MM.1S (cell line): ENCODE measurements around the gene SPATA31E1.

Experiments used
- DNase-seq: peaks from one replicate; pipeline ENCODE4 v3.0.0-alpha.2; 2015
- H2AFZ ChIP-seq: fragments of 300-600 bp; sonication (generic); 2 replicates; pipeline ENCODE4 v1.6.0; 2016; ENCODE audit warnings: antibody characterized with exemption, low read length
- H3F3A ChIP-seq: fragments of 300-600 bp; sonication (generic); 2 replicates; pipeline ENCODE4 v1.6.1; 2016; ENCODE audit warnings: mild to moderate bottlenecking, antibody characterized with exemption, low read length, moderate library complexity, mixed read lengths; ENCODE audit not compliant: insufficient read depth
- H3K27ac ChIP-seq: fragments of 300-600 bp; sonication (generic); 2 replicates; pipeline ENCODE4 v1.5.1; 2016; ENCODE audit warnings: mild to moderate bottlenecking, low read length
- H3K27me3 ChIP-seq: fragments of 300-600 bp; sonication (generic); replicated peaks from 2 replicates; pipeline ENCODE4 v1.6.0; 2016; ENCODE audit warnings: low read length; ENCODE audit not compliant: insufficient read depth
- H3K36me3 ChIP-seq: fragments of 300-600 bp; sonication (generic); replicated peaks from 2 replicates; pipeline ENCODE4 v1.6.1; 2016; ENCODE audit warnings: mild to moderate bottlenecking, low read length, mixed read lengths; ENCODE audit not compliant: insufficient read depth
- H3K4me1 ChIP-seq: fragments of 300-600 bp; sonication (generic); 2 replicates; pipeline ENCODE4 v1.6.1; 2016; ENCODE audit warnings: low read length, mixed read lengths
- H3K4me2 ChIP-seq: fragments of 300-600 bp; sonication (generic); 2 replicates; pipeline ENCODE4 v1.6.0; 2016; ENCODE audit warnings: low read depth, low read length
- H3K4me3 ChIP-seq: fragments of 300-600 bp; sonication (generic); 2 replicates; pipeline ENCODE4 v1.5.1; 2016; ENCODE audit warnings: low read length, mixed read lengths
- H3K79me2 ChIP-seq: fragments of 300-600 bp; sonication (generic); 2 replicates; pipeline ENCODE4 v1.6.1; 2016; ENCODE audit warnings: mixed run types, low read length, mixed read lengths
- H3K9ac ChIP-seq: fragments of 300-600 bp; sonication (generic); 2 replicates; pipeline ENCODE4 v1.6.1; 2016; ENCODE audit warnings: low read length, mixed read lengths
- H3K9me2 ChIP-seq: fragments of 300-600 bp; sonication (generic); replicated peaks from 2 replicates; pipeline ENCODE4 v1.6.1; 2016; ENCODE audit warnings: mild to moderate bottlenecking, low read length, mixed read lengths; ENCODE audit not compliant: insufficient read depth
- H3K9me3 ChIP-seq: fragments of 300-600 bp; sonication (generic); replicated peaks from 2 replicates; pipeline ENCODE4 v1.6.1; 2016; ENCODE audit warnings: mild to moderate bottlenecking, low read length, mixed read lengths; ENCODE audit not compliant: insufficient read depth
- H4K20me1 ChIP-seq: fragments of 300-600 bp; sonication (generic); 2 replicates; pipeline ENCODE4 v1.6.1; 2016; ENCODE audit warnings: mild to moderate bottlenecking, low read length, moderate library complexity, mixed read lengths; ENCODE audit not compliant: insufficient read depth
- EZH2 ChIP-seq: fragments of 300-600 bp; sonication (generic); optimal IDR thresholded peaks from 2 replicates; pipeline ENCODE3; 2017; ENCODE audit warnings: low read depth, mild to moderate bottlenecking, antibody characterized with exemption, low read length, mixed read lengths
- EZH2phosphoT487 ChIP-seq: fragments of 300-600 bp; sonication (generic); IDR thresholded peaks from 2 replicates; pipeline ENCODE4 v1.6.1; 2018; ENCODE audit warnings: antibody characterized with exemption, low read length
- TF ChIP-seq, protein P1 (sequence below): fragments of 300-600 bp; sonication (generic); IDR thresholded peaks from 2 replicates; pipeline ENCODE4 v1.5.1; 2016; ENCODE audit warnings: antibody characterized with exemption, low read length, mixed read lengths

The SPATA31E1 gene

DNA sequence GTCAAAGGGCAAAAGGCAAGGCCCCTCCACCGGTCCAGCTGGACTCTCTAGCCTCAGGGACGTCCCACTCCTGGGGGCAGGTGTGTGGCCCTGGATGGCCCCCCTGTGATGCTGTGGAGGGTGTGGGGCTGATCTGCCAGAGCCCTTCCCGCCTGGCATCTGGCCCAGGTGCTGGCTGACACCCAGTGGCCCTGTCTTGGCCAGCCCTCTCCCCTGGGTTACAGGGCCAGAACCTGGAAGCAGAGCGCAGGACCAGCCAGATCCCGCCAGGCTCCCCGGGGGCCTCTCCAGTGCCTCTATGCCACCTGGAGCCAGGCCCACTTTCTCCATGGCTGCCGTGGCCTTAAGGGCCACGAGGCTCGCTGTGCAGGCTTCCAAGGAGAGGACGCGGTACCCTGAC, 22.9 kb upstream of the SPATA31E1 start:
- Histone ChIP-seq H3K4me2 (no peak overlapping the region), H3K9ac (no peak overlapping the region), H3K9me3 (no peaks in the 10 kb centered on the region), H3K9me2 (no peaks in the 10 kb centered on the region), H3K36me3 (no peaks in the 10 kb centered on the region), H3K4me1 (no peaks in the 10 kb centered on the region), H3K79me2 (no peaks in the 10 kb centered on the region), H3K27ac (no peak overlapping the region), H3F3A (no peaks in the 10 kb centered on the region), H3K4me3 (no peak overlapping the region), H2AFZ (no peak overlapping the region), H3K27me3 (no peaks in the 10 kb centered on the region), H4K20me1 (no peaks in the 10 kb centered on the region)
- DNase-seq, result no peak
- TF ChIP-seq EZH2 (no peak), EZH2phosphoT487 (no peak)
- TF ChIP-seq, protein P1, sequence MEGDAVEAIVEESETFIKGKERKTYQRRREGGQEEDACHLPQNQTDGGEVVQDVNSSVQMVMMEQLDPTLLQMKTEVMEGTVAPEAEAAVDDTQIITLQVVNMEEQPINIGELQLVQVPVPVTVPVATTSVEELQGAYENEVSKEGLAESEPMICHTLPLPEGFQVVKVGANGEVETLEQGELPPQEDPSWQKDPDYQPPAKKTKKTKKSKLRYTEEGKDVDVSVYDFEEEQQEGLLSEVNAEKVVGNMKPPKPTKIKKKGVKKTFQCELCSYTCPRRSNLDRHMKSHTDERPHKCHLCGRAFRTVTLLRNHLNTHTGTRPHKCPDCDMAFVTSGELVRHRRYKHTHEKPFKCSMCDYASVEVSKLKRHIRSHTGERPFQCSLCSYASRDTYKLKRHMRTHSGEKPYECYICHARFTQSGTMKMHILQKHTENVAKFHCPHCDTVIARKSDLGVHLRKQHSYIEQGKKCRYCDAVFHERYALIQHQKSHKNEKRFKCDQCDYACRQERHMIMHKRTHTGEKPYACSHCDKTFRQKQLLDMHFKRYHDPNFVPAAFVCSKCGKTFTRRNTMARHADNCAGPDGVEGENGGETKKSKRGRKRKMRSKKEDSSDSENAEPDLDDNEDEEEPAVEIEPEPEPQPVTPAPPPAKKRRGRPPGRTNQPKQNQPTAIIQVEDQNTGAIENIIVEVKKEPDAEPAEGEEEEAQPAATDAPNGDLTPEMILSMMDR, result no peak

DNA sequence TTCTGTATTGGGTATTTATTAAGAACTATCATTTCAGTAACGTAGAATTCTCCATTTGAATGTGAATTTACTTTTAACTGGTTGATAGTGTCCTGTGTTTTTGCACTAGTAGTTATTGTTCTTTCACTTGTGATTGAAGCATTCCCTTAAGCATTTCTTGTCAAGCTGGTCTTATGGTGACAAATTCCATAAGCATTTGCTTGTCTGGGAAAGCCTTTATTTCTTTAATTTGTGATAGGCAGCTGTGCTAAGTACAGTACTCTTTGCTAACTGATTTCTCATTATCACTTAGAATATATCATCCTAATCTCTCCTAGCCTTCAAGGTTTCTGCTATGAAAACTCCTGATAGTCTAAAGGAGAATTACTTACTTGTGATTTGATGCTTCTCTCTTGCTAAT, 21.3 kb upstream of the SPATA31E1 start:
- no peak overlapping the region for H2AFZ ChIP-seq
- H3K27me3 ChIP-seq, result no peaks in the 10 kb centered on the region
- no peaks in the 10 kb centered on the region for H3K4me1 ChIP-seq
- no peaks in the 10 kb centered on the region for H3K9me2 ChIP-seq
- no peak overlapping the region for H3K4me2 ChIP-seq
- H3K79me2 ChIP-seq, result no peaks in the 10 kb centered on the region
- TF ChIP-seq EZH2 (no peak), EZH2phosphoT487 (no peak)
- TF ChIP-seq, protein P1, result no peak
- no peaks in the 10 kb centered on the region for H3K36me3 ChIP-seq
- H3K9me3 ChIP-seq, result no peaks in the 10 kb centered on the region
- no peak for DNase-seq
- H3K9ac ChIP-seq, result no peak overlapping the region
- H3K27ac ChIP-seq, result no peak overlapping the region
- H4K20me1 ChIP-seq, result no peaks in the 10 kb centered on the region
- no peaks in the 10 kb centered on the region for H3F3A ChIP-seq
- H3K4me3 ChIP-seq, result no peak overlapping the region

DNA sequence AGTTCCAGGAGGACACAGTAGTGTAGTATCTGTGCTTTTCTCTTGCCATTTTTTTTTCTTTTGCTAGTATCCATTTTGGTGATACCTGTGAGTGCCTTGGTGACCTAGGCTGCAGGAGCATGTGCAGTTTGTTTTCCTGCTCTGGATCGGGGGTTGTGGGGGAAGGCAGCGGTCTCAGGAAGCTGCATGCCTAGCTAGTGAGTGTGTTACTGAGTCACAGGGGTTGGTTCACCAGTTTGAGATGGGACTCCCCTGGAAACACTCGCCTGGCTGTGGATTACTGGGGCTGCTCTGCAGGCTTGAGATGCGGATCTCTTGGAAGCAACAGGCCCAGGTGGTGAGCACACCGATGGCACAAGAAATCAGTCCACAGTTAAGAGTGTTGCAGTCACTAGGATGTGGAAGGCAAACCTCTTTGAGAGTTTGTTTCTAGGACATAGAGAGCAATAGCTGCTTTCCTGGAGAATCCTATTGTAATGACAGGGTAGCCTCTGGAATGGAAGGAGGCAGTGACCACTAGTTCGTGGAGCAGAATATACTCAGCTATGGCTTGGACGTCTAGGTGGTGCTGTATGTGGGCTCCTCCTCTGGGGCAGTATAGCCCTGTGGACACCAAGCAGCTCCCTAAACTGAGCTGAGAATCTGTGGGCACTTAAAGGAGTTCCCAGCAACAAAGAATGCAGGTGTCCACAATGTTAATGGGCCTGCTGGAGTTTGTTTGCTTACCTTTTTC, 20.0 kb upstream of the SPATA31E1 start:
- Histone ChIP-seq H3K9me3 (no peaks in the 10 kb centered on the region), H3K9me2 (no peaks in the 10 kb centered on the region), H3K4me2 (no peak overlapping the region), H3K4me1 (no peaks in the 10 kb centered on the region), H3K36me3 (no peaks in the 10 kb centered on the region), H3K79me2 (no peaks in the 10 kb centered on the region), H3K4me3 (no peak overlapping the region), H2AFZ (no peak overlapping the region), H3K27me3 (no peaks in the 10 kb centered on the region), H3K27ac (no peak overlapping the region), H3K9ac (no peak overlapping the region), H3F3A (no peaks in the 10 kb centered on the region), H4K20me1 (no peaks in the 10 kb centered on the region)
- TF ChIP-seq EZH2, result no peak
- TF ChIP-seq, protein P1, result no peak
- no peak for TF ChIP-seq EZH2phosphoT487
- no peak for DNase-seq
